ENCODE measurements around the gene GPRIN1.

GRCh38 chr5:176608937-176609723, 826 bp downstream of the GPRIN1 start:
- TF ChIP-seq, protein P1, sequence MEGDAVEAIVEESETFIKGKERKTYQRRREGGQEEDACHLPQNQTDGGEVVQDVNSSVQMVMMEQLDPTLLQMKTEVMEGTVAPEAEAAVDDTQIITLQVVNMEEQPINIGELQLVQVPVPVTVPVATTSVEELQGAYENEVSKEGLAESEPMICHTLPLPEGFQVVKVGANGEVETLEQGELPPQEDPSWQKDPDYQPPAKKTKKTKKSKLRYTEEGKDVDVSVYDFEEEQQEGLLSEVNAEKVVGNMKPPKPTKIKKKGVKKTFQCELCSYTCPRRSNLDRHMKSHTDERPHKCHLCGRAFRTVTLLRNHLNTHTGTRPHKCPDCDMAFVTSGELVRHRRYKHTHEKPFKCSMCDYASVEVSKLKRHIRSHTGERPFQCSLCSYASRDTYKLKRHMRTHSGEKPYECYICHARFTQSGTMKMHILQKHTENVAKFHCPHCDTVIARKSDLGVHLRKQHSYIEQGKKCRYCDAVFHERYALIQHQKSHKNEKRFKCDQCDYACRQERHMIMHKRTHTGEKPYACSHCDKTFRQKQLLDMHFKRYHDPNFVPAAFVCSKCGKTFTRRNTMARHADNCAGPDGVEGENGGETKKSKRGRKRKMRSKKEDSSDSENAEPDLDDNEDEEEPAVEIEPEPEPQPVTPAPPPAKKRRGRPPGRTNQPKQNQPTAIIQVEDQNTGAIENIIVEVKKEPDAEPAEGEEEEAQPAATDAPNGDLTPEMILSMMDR (IDR thresholded peaks at IDR 0.05; ENCODE audit: low read depth, low read length): no peak
- no peak for TF ChIP-seq EZH2phosphoT487 (IDR thresholded peaks at IDR 0.05; ENCODE audit: low read depth)
